ENCODE data around the gene GATD1.

The GATD1 gene

DNA sequence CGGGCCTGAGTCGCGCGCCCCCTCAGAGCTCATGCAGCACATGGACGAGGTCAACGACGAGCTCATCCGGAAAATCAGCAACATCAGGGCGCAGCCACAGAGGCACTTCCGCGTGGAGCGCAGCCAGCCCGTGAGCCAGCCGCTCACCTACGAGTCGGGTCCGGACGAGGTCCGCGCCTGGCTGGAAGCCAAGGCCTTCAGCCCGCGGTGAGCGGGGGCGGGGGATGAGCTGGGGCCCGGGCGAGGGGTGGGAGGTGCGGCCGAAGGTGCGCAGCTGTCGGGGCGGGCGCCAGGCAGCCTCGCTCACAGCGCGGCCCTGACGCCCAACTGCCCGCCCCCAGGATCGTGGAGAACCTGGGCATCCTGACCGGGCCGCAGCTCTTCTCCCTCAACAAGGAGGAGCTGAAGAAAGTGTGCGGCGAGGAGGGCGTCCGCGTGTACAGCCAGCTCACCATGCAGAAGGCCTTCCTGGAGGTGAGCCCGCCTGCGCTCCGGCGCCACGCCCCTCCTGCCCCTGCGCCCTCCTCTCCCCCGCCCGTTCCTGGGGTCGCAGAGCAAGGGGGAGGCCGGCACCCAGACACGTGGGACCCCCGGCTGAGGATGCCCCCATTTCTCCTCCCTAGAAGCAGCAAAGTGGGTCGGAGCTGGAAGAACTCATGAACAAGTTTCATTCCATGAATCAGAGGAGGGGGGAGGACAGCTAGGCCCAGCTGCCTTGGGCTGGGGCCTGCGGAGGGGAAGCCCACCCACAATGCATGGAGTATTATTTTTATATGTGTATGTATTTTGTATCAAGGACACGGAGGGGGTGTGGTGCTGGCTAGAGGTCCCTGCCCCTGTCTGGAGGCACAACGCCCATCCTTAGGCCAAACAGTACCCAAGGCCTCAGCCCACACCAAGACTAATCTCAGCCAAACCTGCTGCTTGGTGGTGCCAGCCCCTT lies 50.7 kb downstream of the GATD1 start:
- DNase-seq = peak; percentile 72

DNA sequence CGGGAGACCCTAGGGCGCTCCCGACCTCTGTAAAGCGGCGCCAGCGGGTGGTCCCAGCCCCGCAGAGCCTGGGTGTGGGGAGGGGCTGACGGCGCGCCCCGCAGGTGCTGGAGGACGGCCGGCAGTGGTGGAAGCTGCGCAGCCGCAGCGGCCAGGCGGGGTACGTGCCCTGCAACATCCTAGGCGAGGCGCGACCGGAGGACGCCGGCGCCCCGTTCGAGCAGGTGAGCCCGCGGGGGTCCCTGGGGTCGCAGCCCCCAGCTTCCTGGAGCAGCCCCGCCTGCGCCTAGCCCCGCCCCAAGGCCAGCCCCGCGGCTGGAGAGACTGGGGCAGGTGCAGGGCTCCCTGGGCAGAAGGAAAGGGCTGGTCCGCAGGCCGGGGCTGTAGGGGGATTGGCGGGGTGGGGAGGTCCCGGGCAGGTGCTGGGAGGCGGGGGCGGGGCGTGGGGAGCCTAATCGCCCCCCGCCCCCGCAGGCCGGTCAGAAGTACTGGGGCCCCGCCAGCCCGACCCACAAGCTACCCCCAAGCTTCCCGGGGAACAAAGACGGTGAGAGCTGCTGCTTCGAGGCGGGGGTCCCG lies 51.6 kb downstream of the GATD1 start:
- peak; percentile 29 for DNase-seq

- DNase-seq = peak; percentile 25
Measured at GRCh38 chr11:724778-725386, 52.4 kb downstream of the GATD1 start.

DNA sequence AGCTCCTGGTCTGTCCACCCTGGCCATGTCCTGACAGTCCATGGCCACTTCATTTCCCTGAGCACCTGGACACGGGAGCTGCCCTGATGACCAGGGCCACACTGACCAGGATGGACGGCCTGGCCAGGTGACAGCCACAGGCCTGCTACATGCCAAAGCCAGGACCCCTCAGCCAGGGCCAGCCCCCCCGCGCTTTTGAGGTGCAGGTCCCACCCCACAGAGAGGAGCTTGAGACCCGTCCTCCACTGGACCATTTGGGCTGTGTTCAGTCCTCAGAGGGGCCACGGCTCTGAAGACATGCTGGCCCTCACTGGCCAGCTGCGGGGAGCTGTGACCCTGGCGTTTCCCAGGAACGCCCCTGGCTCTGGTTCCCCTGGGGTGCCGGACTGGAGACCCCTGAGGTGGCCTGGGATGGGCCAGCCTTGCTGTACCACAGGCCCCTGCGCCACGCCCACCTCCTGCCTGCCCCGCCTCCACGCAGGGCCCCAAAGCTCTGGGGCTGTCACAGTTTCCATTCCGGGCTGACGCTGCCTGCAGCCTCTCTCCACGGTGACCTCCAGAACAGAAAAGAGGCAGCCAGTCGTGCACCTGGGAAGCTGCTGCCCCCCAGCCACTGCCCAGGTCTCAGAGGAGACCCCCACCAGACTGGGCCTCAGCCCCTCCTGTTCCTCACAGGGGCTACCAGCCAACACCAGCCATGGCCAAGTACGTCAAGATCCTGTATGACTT lies 53.1 kb downstream of the GATD1 start:
- DNase-seq = peak; percentile 54

- DNase-seq = peak; percentile 38
Measured at GRCh38 chr11:723120-723883, 54.0 kb downstream of the GATD1 start.

DNA sequence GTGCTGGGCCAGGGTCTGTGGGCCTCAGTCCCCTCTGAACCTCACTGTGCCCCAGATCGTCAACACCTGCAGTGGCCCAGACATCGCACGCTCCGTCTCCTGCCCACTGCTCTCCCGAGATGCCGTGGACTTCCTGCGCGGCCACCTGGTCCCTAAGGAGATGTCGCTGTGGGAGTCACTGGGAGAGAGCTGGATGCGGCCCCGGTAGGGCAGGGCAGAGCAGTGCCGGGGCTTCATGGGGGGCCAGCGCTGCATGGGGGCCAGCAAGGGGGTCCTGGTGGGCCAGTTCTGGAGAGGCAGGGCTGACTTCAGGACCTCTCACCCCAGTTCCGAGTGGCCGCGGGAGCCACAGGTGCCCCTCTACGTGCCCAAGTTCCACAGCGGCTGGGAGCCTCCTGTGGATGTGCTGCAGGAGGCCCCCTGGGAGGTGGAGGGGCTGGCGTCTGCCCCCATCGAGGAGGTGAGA lies 54.9 kb downstream of the GATD1 start:
- DNase-seq = no peak

DNA sequence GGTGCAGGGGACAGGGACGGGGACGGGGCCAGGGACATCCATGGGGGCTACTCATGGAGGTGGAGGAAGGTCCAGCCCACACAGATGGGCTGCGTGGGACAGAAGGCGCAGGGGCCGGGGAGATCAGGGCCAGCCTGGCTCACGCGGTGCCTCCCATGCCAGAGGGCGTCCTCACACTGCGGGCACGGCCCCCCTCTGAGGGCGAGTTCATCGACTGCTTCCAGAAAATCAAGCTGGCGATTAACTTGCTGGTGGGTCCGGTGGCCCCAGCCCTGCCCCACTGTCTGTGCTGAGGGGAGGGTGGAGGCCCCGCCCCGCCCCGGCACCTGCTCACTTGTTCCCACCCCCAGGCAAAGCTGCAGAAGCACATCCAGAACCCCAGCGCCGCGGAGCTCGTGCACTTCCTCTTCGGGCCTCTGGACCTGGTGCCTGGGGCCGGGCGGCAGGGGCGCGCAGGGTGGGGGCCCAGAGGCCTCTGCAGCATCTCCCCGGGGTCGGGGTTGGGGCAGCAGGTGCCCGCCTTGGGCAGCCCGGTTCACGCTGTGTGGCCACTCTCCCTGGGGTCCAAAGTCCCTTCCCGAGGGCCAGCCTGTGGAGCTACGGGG lies 55.4 kb downstream of the GATD1 start:
- DNase-seq = peak; percentile 27

DNA sequence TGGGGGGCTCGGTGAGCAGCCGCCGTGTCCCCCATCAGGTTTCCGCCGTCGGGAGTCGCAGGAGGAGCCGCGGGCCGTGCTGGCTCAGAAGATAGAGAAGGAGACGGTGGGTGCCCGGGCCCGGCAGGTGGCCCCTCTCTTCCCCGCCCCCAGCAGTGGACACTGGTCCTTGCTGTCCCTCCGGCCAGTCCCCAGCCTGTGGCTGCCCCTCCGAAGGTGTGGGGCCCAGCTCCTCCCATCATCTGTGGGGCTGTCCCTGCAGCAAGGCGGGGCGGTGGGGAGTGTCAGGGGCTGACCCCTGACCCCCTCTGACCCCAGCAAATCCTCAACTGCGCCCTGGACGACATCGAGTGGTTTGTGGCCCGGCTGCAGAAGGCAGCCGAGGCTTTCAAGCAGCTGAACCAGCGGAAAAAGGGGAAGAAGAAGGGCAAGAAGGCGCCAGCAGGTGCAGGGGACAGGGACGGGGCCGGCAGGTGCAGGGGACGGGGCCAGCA lies 56.0 kb downstream of the GATD1 start:
- DNase-seq = no peak

GRCh38 chr11:720642-721246 lies 56.5 kb downstream of the GATD1 start:
- DNase-seq = no peak

DNA sequence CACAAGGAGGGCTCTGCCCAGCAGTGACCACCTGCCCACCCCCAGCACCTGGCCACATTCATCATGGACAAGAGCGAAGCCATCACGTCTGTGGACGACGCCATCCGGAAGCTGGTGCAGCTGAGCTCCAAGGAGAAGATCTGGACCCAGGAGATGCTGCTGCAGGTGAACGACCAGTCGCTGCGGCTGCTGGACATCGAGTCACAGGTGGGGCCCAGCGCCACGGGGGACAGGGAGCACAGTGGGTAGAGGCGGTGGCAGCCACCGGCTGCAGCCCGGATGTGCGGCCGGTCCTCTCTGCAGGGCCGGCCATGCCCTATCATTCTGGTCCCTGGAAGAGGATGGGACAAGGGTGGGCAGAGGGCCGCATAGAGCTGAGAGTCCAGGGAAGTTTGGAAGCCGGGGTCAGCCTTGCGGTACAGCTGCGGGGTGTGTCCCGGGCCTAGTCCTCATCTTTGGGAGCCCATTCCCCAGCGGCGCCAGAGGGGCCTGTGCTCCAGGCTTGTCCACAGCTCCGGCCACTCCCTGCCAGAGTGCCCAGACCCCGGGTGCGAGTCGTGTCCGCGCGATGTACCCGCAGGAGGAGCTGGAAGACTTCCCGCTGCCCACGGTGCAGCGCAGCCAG lies 57.2 kb downstream of the GATD1 start:
- DNase-seq = no peak

DNA sequence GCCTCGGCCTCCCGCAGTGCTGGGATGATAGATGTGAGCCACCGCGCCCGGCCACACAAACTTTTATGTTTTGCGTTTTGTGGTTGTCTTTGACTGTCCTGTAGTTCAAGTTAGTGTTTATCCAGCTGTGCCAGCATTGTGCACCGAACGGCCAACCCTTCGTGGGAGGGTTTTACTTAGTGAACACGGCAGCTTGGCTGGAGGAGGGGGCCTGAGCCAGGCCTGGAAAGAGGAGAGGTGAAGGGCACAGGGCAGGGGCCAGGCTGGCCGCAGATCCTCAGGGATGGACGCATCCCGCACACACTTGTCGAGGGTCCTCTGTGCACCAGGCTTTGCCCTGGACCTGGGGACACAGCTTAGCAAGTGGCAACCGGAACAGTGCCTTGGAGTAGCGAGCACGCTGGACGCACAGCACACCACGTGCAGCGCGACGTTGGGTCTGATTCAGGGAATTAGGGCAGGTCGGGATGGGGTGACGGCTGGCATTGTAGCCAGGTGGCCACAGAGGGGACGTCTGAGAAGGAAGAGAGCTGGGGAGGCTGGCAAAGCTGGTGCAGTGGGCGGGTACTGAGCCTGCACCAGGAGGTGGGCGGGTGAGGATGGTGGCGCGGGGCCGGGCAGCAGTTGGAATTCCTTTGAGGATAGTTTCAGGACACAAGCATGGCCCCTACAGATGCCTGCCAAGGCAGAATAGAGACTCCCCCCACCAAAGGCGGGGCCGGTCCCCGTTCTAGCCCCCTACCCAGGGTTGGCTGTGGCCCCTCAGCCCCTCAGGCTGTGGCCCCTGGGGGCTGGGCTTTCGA lies 57.9 kb downstream of the GATD1 start:
- DNase-seq = no peak

Measured in femur (tissue), 1 donor.